Fibroblast of villous mesenchyme (primary cell): ENCODE results near the gene PGC. TPM values are rescaled to one million over a fixed set of nuclear protein-coding genes. Genes with fewer than 3 reads are reported as not detected.

ENCODE experiments used
- DNase-seq: peaks from one replicate; pipeline ENCODE4 v3.0.0-alpha.2; 2010; ENCODE audit warnings: low read depth
- H3K4me3 ChIP-seq: 2 replicates; pipeline ENCODE4 v1.5.1; 2011; ENCODE audit warnings: low read depth, mild to moderate bottlenecking, low read length
- total RNA-seq: library from RNA; depleted of rRNA; stranded (reverse); fragments of >200 nt; gene quantifications from 2 replicates; pipeline ENCODE4 v1.2.3, GENCODE V29; 2012
- TF ChIP-seq, protein P1 (sequence below): IDR thresholded peaks from 2 replicates; pipeline ENCODE4 v1.5.1; 2012; ENCODE audit warnings: low read depth, mild to moderate bottlenecking, low read length; ENCODE audit not compliant: insufficient read depth

PGC gene
- total RNA-seq, 1 donor = not detected

DNA sequence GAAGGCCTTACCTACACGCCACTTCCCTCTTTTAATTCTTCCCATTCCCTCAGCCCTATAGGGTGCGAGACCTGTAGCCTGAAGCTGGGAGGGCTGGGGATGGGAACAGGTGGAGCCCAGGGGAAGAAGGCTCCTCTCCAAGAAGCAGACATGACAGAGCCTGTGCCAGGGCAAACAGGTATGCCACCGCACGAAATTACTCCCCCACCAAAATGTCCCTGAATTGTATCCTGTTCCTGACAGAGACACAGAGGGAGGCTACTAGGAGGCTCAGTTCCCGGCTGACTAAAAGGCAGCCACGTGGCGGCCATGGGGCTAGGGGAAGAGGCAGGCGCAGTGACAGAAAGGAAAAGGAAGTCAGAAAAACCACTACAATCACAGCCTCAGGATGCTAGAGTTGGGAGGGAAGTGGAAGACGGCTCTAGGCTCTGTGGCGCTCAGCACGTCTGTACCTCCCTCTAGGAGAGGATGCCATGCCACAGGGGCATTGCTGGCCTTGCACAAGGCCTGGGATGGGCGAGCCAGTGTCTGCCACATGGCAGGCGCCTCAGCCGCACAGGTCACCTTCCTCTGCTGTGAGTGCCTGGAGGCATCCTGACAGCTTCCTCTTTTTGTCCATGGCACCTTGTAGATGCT is 39.5 kb downstream of the PGC start:
- TF ChIP-seq, protein P1, sequence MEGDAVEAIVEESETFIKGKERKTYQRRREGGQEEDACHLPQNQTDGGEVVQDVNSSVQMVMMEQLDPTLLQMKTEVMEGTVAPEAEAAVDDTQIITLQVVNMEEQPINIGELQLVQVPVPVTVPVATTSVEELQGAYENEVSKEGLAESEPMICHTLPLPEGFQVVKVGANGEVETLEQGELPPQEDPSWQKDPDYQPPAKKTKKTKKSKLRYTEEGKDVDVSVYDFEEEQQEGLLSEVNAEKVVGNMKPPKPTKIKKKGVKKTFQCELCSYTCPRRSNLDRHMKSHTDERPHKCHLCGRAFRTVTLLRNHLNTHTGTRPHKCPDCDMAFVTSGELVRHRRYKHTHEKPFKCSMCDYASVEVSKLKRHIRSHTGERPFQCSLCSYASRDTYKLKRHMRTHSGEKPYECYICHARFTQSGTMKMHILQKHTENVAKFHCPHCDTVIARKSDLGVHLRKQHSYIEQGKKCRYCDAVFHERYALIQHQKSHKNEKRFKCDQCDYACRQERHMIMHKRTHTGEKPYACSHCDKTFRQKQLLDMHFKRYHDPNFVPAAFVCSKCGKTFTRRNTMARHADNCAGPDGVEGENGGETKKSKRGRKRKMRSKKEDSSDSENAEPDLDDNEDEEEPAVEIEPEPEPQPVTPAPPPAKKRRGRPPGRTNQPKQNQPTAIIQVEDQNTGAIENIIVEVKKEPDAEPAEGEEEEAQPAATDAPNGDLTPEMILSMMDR = no peak
- DNase-seq = no peak
- no peak overlapping the region for H3K4me3 ChIP-seq

DNA sequence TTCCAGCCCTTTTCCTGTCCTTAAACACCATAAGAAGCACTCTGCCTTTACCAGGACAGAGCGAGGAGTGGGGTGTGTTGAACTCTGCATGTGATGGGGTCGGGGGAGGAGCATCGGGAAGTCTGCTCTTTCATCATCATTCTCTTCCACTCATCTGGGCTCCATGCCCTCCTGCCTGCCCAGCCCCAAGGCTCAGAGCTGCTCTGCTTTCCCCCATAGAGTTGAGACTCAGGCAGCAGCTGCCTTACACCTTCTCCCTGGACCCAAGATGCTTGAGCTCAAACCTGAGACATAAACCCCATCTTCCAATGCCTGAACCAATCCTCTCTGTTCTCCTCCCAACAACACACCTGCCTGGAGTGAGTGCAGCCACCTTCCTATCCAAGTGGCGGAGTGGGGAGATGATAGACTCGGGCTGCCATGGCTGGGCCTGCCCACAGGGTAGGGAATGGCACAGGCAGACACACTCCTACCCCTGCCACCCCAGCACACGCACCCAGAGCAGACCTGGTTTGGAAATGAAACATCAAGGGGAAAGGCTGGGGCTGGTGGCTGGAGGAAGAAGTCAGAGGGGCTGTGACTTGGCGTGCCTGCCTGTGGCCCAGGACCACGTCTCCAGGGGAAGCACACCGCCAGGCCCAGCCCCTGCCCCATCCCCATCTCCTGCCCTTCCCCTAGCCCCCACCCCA is 40.2 kb downstream of the PGC start:
- DNase-seq = peak; percentile 71
- H3K4me3 ChIP-seq = no peak overlapping the region

DNA sequence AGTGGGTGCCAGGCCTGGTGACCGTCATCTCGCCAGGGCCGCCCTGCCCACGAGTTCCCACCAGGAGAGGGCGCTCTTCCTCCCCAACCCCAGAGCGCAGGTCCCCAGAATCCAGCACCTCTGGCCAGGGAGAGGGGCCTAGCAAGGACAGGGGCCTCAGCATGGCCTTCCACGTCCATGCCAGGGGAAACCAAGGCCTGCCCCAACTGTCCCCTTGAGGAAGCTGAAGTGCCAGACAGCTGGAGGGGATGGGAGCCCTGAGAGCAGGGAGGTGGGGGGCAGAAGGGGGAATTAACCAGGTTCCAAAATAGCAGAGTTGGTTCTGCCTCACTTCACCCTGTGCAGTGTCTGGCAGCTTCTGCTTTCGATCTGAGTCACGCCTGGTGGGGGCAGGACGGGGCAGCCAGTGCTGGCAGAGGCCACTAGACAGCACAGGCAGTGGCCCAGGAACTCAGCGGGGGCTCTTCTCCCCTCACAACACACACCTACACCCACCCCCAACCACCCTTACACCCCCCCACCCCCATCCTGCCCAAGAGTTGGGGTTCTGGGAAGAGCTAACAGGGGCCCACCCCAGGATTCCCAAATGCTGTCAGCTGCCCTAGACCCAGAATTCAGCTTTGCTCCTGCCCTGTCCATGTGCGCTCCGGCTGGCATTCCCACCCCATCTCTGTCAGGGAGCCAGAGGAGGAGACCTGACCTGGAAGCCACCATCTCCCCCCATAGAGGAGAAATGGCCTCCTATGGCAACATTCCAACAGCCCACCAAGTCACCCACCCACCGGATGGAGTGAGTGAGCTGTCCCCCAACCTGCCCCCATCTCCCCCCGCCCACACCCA is 41.0 kb downstream of the PGC start:
- TF ChIP-seq, protein P1 = peak; percentile 70
- DNase-seq = peak; percentile 74
- no peak overlapping the region for H3K4me3 ChIP-seq

More for the DNA sequence above, 40.2 kb downstream of the PGC start:
- TF ChIP-seq, protein P1 = no peak

DNA sequence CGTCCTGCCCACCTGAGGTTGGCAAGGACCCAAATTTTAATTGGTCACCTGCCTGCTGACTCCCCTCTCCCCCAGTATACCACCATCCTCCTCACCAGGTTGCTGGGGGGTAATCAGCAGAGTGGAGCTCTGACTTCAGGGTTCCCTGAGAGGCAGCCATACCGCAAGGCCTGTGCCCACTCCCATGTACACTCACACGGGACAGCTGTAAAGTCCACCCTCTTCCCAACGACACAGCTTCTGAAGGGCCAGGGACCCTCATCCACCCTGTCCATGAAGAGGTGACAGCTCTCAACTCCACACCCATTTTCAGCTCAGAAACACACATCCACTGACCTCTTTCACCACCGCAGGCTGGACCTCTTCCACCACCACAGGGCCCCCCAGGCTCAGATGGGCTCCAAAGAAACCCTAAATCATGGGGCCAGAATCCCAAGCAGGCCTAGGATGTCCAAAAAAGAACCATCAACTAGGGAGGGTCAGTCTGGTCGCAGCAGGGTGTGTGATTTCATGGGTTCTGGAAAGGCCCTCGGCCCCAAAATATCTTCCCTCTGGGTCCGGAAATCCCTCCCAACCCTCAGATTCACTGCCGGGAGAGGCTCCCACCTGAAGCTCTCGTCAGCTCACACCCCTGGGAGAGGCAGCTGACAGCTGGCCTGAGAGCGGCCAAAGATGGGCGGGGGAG is 41.7 kb downstream of the PGC start:
- no peak for DNase-seq
- no peak overlapping the region for H3K4me3 ChIP-seq
- TF ChIP-seq, protein P1 = no peak

DNA sequence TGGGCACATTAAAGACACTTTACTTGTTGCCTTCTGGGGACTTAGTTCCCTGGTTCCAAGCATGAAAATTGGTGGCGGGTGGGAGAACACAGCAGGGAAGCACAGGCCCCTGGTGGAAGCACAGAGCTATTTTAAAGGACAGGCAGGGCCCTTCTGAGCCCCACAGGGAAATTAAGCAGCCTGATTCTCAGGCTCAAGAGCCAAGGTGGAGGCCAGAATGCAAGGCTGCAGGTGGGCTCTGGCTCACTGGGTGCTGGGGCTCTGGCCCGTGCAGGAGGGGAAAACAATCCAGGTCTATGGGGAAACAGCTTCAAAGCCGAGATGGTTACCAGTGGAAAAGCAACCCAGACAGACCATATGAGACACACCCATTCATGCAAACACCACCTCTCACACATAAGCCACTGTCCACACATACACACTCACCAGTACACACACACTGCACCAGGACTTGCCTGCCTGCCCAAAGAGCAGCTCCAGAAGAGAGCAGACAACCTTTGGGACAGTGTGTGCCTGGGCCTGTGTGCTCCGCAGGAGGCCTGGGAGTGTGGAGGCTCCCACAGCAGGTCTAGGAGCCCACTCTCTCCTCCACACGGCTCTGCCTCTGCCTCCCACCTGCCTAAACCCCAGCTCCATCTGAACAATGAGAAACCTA is 42.4 kb downstream of the PGC start:
- no peak for DNase-seq
- H3K4me3 ChIP-seq = no peak overlapping the region
- TF ChIP-seq, protein P1 = no peak

DNA sequence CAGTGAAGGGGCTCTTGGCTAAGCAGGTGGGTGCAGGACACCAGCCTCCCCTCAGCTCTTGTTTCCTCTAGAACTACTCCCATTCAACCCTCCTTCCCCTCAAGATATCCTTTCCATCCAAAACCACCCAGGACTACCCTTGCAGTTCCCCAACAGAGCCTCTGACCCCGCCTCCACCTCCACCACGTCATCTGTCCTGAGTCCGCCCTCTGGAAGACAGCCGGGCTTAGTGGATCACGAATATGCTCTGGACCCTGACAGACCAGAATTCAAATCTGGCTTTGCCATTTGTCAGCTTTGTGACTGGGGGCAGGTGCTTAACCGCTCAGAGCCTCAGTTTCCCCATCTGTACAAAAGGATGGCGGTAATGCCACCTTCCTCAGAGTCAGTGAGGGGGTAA is 43.2 kb downstream of the PGC start:
- DNase-seq = no peak
- TF ChIP-seq, protein P1 = no peak

More for the DNA sequence above, 43.2 kb downstream of the PGC start:
- H3K4me3 ChIP-seq = no peak overlapping the region
